GM06990 (cell line): ENCODE results near the gene BNIP5.

Experiments
- DNase-seq: peaks from one replicate; pipeline ENCODE4 v3.0.0-alpha.2; 2011; ENCODE audit not compliant: insufficient read length; ENCODE audit errors: extremely low read depth
- H3K27me3 ChIP-seq: replicated peaks from 2 replicates; pipeline ENCODE4 v1.6.0; 2011; ENCODE audit warnings: low read length; ENCODE audit not compliant: control insufficient read depth, insufficient read depth
- H3K36me3 ChIP-seq: 2 replicates; pipeline ENCODE4 v1.5.1; 2011; ENCODE audit warnings: low read length; ENCODE audit not compliant: control insufficient read depth, insufficient read depth
- H3K4me3 ChIP-seq: replicated peaks from 2 replicates; pipeline ENCODE4 v1.5.1; 2011; ENCODE audit warnings: low read depth, mild to moderate bottlenecking, control low read depth, low read length
- CTCF ChIP-seq: IDR thresholded peaks from 2 replicates; pipeline ENCODE4 v1.5.1; 2011; ENCODE audit warnings: low read length, control low read depth, mild to moderate bottlenecking, inconsistent platforms; ENCODE audit not compliant: insufficient read depth, poor library complexity, severe bottlenecking

The BNIP5 gene

GRCh38 chr6:36302227-36302976 lies 34.3 kb downstream of the BNIP5 start:
- no peak overlapping the region for H3K4me3 ChIP-seq
- H3K27me3 ChIP-seq, result peaks cover 1% of the 10 kb centered on the region
- no peaks in the 10 kb centered on the region for H3K36me3 ChIP-seq
- DNase-seq, result peak; percentile 58
- peak; percentile 96 for TF ChIP-seq CTCF

DNA sequence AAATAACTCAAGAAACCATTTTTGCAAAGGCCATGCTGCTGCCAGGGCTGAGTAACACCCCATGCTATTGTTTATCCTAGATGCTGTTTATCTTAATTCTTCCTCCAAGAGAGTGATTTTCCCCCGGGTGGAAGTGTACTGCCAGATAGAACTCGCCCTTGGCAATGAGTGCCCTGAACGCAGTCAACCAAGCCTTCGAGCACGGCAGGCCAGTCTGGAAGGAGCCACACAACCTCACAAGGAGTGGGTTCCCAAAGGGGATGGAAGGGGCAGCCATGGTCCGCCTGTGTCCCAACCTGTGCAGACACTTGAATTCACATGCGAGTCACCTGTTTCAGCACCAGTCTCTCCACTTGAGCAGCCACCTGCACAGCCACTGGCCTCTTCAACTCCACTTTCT lies 34.9 kb downstream of the BNIP5 start:
- no peak for TF ChIP-seq CTCF
- DNase-seq, result no peak
- H3K4me3 ChIP-seq, result no peak overlapping the region
- peaks cover 1% of the 10 kb centered on the region for H3K27me3 ChIP-seq
- H3K36me3 ChIP-seq, result no peaks in the 10 kb centered on the region

GRCh38 chr6:36301085-36301658 lies 35.5 kb downstream of the BNIP5 start:
- no peaks in the 10 kb centered on the region for H3K36me3 ChIP-seq
- TF ChIP-seq CTCF, result no peak
- DNase-seq, result no peak
- no peak overlapping the region for H3K4me3 ChIP-seq
- peaks cover 1% of the 10 kb centered on the region for H3K27me3 ChIP-seq

DNA sequence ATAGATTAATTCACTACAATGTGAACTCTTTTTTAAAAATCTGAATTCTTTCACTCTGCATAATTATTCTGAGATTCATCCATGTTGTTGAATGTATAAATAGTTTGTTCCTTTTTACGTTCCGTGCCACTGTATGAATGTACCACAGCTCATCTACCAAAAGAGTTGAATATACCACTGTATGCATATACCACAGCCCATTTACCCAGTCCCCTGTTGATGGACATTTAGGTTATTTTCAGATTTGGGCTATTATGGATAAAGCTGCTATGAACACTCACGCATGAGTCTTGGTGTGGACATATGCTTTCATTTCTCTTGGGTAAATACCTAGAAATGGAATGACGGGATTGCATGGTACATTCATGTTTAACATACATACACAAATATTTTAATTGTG lies 38.7 kb downstream of the BNIP5 start:
- Histone ChIP-seq H3K4me3 (no peak overlapping the region), H3K36me3 (no peaks in the 10 kb centered on the region), H3K27me3 (peaks cover 1% of the 10 kb centered on the region)
- no peak for TF ChIP-seq CTCF
- no peak for DNase-seq

- DNase-seq, result no peak
- H3K4me3 ChIP-seq, result no peak overlapping the region
- TF ChIP-seq CTCF, result no peak
- peaks cover 1% of the 10 kb centered on the region for H3K27me3 ChIP-seq
- H3K36me3 ChIP-seq, result no peaks in the 10 kb centered on the region
These were observed 39.2 kb downstream of the BNIP5 start for GRCh38 chr6:36297511-36297910.
